Stimulated activated CD4-positive, alpha-beta T cell treated with anti-CD3 and anti-CD28 coated beads, Interleukin-4, amount 100 ng/mL, for 1 hour (primary cell): ENCODE measurements around the gene FHDC1.

Experiments used
- DNase-seq: peaks from one replicate; pipeline ENCODE4 v3.0.0-alpha.2; 2020

Gene FHDC1

GRCh38 chr4:152988721-152989553 is 52.8 kb downstream of the FHDC1 start:
- DNase-seq = no peak

- DNase-seq = no peak
These were observed 53.4 kb downstream of the FHDC1 start for GRCh38 chr4:152989554-152989970.

- no peak for DNase-seq
These were observed 54.5 kb downstream of the FHDC1 start for GRCh38 chr4:152990471-152991131.

DNA sequence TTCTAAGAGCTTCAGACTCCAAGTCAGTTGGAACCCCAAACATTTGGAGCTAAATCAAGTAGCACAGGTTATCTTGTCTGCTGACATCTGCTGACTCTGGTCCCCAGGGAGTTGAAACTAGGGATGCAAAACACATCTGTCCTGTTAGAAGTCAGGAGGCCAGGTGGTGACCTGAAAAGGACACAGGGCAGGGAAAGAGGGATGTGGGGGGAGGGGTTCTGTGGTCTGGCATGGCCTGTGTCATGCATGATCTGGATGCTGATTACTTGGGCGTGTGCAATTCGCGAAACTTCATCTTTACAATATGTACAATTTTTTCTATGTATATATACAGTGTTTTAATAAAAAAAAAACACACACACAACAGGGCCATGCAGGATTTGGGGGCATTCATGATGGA is 55.3 kb downstream of the FHDC1 start:
- DNase-seq = no peak

DNA sequence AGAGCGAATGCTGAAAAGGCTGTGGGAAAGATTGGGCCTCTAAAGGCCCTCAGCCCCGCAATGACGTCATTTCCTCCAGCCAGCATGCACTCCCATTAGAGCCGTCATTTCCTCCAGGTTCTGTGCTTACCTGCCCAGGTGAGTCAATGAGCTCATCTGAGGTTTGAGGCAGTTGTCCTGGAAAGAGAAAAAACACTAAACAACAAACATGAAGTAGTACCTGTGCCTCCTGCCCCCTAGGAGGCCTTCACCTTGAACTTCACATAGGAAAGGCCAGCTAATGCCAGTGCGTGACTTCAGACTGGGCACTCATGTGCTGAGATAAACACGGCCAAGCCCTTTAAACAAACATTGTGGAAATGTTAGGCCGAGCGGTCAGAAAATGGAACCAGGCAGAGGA is 55.9 kb downstream of the FHDC1 start:
- DNase-seq = no peak

GRCh38 chr4:152992466-152992865 is 56.3 kb downstream of the FHDC1 start:
- no peak for DNase-seq

DNA sequence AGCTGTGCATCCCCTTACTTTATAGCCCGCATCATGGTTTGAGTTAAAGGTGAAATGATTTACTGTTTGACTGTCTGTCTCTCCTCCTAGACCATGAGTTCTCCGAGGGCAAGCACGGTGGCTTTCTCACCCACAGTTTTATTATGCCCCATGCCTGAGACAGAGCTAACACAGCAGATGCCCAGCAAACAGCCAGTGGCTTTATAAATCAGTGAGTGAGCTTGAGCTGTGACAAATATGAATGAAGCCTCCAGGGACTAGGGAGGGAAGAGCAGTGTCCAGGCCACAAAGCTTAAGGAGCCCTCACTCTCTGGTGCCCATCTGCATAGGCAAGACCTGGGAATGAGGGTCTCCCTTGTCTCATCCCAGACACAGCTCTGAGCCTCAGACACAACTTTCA is 57.9 kb downstream of the FHDC1 start:
- DNase-seq = no peak

- no peak for DNase-seq
These were observed 60.0 kb downstream of the FHDC1 start for GRCh38 chr4:152996111-152996571.

DNA sequence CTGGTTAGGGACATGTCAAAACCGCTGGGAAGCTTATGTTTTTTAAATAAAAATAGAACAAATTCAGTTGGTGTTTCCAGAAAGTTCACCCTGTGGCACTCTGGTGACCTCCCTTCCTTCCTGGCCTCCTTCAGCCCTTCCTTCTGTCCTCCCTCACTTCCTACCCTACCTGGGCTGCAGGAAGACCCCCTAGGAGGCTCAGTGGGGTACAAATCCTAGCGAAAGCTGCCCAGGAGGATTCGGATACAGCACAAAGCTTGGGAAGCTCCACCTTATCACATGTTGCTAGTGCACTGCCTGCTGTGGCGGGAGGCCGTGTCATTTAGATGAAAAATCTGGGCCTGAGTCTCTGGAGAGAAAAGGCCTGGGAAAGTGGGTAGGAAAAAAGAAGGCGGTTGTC is 60.5 kb downstream of the FHDC1 start:
- no peak for DNase-seq

DNA sequence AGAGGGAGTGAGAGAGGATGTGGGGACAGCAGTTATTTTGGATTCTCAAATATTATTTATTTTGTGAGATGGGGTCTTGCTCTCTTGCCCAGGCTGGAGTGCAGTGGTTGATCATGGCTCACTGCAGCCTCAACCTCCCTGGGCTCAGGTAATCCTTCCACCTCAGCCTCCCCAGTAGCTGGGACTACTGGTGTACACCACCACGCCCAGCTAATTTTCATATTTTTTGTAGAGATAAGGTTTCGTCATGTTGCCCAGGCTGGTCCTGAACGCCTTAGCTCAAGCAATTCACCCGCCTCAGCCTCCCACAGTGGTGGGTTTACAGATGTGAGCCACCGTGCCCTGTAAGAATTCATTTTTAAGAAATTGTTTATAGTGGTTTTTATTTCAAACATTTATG is 61.2 kb downstream of the FHDC1 start:
- DNase-seq = no peak

- no peak for DNase-seq
These were observed 61.8 kb downstream of the FHDC1 start for GRCh38 chr4:152997771-152998487.

DNA sequence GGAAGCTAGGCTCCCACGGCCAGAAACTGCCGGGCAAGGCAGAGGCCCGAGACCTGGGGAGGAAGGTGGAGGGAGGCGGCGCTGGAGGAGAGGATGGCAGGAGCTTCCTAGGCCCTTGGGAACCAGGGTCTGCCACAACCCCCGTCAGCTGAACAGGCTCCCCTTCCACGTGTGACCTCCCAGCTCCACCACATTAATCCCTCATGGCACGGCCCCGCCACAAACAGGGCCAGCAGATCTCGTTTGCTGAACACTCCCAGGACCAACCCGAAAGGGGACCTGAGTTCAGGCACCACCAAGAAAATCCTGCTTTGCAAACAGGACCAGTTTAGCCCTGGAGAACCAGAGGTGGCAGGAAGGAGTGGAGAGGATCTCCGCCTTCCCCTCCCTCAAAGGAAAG is 62.7 kb downstream of the FHDC1 start:
- no peak for DNase-seq

GRCh38 chr4:152999346-153000075 is 63.4 kb downstream of the FHDC1 start:
- no peak for DNase-seq

- no peak for DNase-seq
These were observed 63.9 kb downstream of the FHDC1 start for GRCh38 chr4:153000076-153000420.

- DNase-seq = no peak
These were observed 65.5 kb downstream of the FHDC1 start for GRCh38 chr4:153001626-153002025.

DNA sequence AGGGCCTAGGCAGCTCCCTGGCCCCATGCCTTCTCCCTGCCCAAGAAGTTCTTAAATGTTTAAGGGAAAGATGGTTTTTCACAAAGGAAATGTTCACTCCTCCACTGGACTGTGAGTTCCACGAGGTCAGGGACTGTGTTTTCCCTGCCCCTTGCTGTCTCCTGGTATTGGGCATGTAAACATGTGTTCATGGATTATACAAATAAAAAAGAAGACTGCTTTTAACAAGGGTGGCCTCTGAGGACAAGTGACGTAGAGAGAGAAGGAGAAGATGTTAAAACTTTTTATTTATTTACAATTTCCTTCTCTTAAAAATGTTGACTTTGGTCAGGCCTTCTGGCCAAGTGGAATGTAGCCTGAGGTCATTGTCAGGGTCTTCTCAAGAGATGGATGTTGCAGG is 66.0 kb downstream of the FHDC1 start:
- no peak for DNase-seq

GRCh38 chr4:153004081-153004850 is 68.1 kb downstream of the FHDC1 start:
- DNase-seq = no peak

- no peak for DNase-seq
These were observed 69.8 kb downstream of the FHDC1 start for GRCh38 chr4:153005899-153006381.

DNA sequence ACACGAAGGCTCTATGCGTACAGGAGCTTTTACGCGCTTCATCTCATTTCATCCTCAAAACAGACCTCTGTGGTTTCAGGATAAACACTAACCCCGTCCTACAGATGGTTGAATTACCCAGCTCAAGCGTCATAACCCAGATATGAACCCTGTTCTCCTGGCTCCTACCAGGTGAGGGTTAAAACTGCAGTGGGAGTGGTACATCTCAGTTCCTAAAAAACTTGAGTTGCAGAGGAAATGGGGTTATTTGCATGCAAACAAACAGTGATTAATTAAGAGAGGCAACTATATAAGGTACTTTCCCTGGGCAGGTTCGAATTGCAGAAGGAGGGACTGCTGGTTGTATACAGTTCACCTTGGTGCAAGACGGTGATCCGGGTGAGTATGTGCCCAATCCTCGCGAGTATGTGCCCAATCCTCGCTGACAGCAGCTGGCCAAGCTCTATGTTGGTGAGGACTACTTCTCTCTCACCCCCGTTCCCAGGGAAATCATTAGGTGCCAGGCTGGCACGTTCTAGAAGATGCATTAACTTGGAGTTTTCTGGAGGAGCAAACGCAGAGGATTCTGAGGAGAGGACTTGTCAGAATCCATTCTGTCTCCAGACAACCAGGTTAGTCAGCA is 72.6 kb downstream of the FHDC1 start:
- no peak for DNase-seq

- no peak for DNase-seq
These were observed 74.0 kb downstream of the FHDC1 start for GRCh38 chr4:153010146-153010545.

- DNase-seq = no peak
These were observed 77.3 kb downstream of the FHDC1 start for GRCh38 chr4:153013202-153013977.
